SK-N-DZ (cell line): Measurements from ENCODE around the gene SLCO2A1.

ENCODE experiments used
- DNase-seq: peaks from one replicate; pipeline ENCODE4 v3.0.0-alpha.2; 2015; ENCODE audit warnings: low spot score

Gene SLCO2A1

DNA sequence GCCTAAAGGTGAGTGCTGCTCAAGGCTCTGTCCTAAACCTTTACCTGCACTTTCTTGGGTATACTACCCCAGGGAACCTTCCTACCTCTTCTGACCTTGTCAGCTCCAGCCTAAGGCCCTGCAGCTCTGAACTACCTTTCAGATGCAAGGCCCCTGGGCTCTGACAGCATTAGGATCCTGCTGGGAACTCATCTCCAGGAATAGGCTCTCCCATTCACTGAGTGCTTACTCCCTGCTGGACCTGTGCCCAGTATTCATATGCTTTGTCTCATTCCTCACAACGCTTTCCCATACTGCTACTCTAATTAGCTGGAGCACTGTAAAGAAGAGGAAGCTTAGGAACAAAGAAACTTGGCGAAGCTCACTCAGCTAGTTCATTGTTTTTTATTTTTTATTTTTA, 80.3 kb downstream of the SLCO2A1 start:
- no peak for DNase-seq

DNA sequence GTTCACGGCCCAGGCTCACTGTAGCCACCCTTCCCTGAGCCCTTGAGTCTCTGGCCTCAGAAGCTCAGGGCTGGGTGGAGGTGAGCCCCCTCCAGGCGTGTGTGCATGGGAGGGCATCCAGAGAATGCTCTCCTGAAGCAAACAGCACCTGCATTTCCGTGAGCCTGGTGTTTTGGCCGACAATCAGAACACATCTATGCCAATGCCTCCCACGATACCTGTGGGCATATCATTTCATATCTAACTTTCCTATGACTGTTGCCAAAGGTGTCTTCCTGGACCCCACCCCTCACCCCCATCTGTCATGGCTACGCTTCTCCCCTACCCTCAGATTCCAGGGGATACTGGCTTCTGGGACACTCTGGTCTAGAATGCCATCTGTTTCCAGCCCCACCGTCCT, 80.7 kb downstream of the SLCO2A1 start:
- no peak for DNase-seq

DNA sequence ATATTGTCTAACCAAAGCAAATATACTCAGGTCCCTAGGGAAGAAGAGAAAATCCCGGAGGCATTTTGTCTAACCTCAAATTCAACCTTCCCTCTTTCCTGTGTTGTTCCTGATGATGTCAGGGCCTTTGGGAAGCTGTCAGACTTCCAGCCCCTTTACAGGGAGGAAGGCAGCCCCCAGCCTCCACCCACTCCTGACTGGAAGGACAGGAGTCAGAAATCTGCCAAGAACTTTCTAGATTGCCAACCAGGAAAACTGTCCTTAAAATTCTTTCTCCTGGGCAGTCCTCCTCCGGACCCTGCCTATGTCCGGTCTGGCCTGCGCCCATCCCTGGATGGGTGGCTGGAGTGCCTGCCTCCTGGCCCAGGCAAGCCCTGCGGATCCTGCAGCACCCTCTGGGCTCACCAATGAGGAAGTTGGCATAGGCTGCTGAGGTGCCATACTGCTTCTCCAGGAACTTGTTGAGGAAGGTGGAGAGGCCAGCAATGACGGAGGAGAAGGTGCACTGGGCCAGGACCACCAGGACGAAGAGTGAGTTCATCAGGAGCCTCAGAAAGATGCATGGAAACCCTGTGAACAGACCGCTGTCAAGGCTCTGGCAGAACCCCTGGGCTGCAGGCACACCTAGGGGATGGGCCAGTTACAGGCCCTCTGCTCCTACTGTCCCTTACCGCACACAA, 81.5 kb downstream of the SLCO2A1 start:
- DNase-seq, result no peak

DNA sequence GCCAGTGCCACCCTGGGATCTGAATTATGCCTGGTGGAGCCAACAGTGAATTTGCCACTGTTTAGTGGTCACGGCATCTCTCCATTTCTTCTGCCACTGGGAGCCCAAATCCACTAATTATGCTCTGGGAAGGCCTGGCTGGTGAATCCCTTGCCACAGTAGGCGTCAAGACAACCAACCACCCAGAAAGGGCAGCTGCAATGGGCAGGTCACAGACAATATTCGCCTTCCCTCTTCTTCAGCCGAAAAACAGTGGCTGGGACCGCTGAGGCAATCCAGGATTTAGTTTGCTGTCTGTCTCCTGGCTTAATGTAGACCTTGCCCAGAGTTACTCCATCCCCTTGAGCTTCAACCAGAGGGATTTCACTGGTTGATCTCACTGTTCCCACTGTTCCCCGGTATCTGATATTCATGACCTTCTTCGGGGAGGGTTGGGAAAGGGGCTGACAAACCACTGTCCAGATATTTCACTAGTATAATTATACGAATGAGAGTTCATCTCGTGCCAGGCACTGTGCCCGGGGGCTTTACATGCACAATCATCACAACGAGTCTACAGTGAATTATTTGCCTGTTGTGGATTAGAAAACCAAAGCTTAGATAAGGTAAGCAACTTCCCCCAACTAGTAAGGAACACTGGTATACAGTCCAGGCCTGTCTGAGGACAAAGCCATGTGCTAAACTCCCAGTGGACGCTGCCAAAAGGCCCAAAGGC, 84.2 kb downstream of the SLCO2A1 start:
- no peak for DNase-seq

DNA sequence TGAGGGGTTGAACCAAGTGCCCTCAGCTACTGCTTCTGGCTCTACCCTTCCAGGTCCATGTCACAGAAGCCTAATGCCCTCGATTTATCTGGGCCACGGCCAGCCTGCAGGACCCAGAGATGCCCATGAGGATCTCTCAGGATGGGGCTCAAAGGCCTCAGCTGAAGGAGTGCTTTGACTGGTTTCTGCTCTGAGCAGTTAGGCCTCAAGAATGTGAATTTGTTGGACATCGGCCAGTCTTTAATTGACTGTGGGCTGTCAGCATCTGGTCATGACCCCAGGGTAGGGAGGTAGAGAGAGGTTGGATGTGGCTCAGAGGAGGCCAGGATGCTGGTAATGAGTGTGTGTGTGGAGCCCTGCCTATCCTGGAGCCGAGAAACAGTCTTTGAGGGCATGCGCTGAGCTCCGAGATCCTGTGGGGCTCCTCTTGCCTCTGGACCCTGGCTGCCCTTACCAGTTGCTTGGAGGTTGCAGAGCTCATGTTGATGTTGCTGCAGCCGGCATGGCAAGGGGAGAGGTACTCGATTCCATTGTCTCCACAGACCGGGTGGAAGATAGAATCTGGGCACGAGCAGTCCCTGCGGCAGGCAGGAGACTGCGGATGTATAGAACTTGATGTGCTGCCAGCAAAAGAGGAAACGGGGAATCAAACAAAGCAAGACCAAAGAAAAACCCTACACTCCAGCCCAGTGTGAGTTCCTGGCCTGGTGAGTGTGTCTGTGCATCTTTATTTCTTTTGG, 84.9 kb downstream of the SLCO2A1 start:
- DNase-seq, result no peak

DNA sequence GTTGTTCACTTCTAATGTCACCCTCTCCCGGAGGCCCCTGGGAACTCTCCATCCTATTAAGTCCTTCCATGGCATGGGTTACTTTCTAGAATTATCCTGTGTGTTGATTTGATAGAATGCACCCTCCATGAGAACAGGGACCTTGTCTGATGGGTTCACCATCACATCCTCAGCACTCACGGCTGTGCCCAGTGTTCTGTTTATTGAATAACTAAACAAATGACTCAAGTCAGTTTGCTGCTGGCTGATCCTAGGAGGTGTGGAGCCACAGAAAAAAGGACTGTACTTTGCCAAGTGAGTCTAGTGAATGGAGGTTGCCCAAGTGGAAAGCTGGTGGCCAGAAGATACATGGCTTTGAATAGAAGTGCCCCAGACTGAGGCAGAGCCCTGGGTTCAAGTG, 85.5 kb downstream of the SLCO2A1 start:
- no peak for DNase-seq

DNA sequence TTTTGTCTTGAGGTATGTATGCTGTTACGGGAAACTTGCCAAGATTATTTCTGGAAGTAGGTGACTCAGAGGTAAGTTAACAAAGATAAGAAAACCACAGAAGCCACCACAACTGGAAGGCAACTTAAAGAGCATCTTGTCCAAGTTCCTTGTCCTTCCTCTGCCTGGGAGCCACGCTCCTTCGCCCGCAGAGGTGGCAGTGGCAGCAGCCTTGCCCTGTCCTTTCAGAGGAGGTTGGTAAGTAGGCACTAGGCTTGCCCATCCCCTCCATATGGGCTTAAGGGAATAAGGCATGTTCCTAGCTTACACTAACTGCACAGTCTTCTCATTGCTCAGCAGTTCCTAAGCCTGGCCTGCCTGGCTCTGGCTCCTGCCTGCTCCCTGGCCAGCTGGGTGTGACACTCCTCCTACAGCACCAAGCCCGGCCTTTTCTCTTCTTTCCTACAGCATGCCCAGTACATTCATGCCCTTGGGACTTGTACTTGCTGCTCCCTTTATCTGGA, 86.0 kb downstream of the SLCO2A1 start:
- DNase-seq, result no peak

DNA sequence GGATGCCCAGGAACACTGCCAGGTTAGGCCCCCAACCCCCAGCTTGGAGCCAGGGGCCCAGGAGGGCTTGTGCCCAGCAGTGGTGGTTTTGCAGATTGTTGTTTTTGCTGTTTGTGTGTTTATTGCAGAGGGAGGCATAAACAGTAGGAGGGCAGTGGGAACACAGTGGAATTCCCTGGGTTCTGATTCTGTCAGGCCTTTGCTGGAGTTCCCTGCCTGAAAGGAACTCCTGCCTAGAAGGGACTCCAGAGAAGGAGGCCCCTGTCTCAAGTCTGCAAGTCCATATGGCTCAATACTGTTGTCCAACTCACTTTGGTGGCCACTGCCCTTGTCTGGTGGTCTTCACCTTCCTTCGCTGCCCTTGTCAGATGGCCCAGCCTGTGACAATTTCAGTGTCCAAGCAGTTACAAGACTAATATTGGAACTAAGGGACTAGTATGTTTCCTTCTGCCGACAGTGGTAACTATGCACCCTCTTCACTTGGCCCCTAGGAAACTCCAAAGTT, 86.6 kb downstream of the SLCO2A1 start:
- no peak for DNase-seq

DNA sequence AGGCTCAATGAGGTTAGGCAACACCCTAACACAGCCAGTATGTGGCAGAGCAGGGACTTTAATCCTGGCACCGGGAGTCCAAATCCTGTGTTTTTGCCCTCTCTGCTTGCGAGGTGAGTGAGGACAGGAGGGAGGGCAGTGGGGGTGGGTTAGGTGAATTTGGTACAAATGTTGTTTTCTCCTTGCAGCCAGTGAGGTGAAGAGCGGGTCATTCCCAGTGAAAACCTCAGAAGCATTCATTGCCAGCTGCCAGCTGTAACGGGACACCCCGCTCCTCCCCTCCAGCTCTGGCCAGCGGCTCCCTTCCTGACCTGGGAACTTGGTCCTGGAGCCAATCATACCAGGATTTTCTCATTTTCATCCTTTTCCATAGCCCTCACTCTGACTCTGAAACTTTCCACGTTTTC, 88.3 kb downstream of the SLCO2A1 start:
- no peak for DNase-seq

DNA sequence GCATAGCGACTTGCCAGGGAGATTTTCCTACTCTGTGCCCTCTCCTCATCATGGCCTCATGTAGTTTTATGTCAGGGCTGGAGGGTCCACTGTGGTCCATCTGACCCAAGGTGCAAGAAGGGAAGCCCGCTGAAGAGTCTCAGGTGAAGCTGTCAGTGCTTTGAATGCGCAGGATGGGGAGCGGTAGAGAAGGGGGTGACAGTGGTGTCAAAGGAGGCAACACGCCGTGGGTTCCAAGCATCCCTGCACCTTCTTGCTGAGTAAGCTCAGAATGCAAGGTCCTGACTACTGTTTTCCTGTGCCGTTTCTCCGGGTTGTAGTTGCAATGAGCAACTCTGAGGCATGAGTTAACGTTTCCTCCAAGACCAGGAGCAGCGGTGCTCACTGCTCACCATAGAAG, 89.2 kb downstream of the SLCO2A1 start:
- DNase-seq, result no peak

DNA sequence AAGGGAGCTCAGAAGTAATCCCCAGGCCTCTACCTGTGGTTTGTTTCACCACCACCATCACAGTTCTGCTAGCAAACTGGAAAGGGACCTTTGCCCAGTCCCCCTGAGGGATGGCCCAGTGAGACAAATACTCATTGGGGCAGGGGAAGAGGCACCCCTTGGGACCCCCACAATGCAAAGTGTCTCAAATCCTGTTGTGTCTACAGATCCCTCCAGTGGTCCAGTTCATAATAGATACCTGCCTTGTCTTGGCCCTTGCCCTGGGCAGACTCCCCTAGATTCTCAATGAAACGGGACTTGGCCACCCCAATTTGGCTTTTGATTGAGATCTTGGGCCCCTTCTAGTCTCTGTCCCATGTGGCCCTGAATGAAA, 90.3 kb downstream of the SLCO2A1 start:
- DNase-seq, result no peak

DNA sequence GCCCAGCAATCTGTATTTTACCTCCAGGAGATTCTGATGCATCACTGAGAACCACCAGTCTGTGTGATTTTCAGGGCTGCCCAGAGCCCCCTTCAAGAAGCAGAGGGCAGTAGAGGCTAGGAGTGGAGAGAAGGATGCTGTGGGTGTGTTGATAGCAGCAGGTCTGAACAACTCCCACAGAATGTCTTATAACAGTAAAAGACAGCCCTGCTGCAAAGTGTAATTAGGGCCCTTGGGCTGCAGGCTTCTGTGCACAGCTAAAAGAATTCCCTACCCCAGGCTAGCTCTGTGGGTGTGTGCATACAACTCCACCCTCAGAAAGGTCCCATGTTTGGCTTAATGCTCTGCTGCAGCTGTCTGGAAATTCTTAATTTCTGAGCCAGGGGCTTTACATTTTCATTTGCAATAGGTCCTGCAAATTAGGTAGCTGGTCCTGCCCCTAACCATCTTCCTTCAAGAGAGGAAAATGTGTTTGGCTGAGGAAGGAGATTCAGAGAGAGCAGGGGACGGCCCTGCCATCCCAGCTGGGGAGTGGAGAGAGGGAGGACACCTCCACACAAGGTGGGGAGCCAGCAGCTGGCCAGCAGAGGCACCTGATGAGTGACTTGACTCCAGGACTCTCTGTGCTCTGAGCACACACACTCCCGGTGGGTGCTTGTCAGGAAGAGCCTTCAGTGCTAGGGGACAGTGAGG, 90.8 kb downstream of the SLCO2A1 start:
- DNase-seq, result no peak

DNA sequence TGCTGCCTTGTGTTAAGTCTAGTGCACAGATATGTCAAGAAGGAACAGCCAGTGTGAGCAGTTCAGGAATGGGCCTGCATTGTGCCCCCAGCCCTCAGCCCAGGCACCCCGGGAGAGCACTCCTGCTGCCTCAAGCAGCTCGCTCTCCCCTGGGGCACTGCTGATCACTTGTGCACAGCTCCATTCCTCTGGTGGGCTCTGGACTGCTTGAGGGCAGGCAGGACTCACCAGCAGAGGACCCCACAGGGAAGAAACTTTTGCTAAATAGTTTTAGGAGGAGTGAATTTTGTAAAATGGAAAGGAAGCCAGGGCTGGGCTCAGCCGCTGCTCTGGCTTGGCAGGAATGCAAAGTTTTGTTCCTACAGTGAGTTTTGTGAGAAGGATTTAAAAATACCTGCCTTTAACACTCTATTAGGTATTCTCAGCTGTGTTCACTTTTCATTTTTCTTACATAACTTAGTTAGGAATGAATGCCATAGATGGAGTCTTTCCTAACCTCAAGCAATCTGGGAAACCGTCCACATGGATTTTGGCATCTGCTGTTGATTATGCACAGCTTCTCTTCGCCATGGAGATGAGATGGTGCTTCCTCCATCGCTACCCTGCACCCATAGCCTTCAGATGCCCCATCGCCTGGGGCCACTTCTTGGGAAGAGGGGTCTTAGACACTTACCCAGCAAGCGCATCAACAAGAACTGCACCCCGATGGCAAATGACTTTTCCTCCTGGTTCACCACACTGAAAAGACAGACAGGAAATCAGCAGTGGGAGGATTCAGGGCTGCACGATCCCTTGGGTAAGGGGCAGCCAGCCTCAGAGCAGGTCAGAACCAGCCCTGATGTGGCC, 91.7 kb downstream of the SLCO2A1 start:
- DNase-seq, result no peak

DNA sequence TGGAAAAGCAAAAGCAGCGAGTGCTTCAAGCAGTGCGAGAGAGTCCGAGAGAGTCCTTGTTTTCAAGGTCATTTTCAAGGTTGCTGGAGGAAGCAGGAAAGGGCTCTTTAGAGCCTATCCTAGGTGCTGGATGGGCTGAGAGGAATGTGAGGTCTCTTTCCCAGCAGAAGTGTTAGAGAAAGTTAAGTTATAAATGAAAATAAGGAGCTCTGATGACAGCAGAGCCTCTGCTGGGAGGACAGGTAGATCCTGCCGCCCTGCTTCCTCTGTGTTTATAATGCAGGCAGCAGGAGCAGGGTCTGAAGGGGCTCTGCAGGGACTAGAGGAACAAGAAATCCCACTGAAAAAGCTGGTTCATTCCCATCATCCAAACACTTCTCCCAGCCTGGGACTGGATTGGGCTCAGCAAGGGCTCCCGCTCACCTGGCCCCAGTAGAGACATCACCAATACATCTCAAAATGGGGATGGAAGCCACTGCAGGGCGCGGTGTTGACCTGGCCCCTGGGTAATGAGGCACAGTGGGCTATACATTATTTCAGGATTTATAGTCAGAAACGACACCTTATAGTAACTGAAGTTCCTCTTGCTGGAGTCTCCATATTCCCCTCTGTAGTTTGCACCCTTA, 92.6 kb downstream of the SLCO2A1 start:
- DNase-seq, result no peak

DNA sequence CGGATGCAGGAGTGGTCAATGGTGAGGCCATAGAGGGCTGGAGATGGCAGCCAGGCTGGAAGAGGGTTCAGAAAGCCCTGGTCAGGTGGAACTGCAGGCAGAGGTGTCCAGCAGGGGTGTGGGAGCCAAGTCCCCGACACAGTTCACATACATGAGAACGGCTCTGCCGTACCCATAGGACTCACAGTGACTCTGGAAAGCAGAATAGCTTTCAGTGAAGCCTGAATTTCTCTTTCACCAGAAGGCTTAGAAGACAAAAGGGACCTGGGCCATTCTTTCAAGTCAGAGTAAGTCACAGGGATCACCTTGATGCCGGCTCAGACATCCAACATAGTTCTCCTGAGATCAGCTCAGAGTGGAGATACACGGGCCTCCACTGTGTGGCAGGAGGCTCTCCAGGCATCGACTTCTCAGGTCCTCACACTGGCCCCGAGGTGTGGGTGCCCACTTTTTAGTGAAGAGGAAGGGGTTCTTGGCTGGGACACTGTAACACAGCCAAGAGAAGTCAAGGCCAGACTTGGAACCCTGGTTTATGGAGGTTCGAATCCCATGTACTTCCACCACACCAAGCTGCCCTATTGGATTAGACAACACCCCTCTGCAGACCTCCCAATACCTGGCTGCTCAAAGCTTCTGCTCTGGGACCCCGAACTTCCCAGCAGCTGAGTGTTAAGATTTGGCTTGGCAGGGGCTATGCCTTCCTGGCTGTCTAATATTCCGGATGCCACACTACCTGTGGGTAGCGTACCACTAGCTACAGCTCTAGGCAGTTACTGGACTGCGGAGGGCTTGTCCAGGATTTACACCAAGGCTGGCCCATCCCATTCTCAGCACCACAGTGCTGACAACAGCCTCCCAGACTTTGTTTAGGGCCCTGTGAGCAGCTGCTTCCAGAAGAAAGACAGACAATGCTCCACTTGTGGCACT, 93.6 kb downstream of the SLCO2A1 start:
- DNase-seq, result no peak

DNA sequence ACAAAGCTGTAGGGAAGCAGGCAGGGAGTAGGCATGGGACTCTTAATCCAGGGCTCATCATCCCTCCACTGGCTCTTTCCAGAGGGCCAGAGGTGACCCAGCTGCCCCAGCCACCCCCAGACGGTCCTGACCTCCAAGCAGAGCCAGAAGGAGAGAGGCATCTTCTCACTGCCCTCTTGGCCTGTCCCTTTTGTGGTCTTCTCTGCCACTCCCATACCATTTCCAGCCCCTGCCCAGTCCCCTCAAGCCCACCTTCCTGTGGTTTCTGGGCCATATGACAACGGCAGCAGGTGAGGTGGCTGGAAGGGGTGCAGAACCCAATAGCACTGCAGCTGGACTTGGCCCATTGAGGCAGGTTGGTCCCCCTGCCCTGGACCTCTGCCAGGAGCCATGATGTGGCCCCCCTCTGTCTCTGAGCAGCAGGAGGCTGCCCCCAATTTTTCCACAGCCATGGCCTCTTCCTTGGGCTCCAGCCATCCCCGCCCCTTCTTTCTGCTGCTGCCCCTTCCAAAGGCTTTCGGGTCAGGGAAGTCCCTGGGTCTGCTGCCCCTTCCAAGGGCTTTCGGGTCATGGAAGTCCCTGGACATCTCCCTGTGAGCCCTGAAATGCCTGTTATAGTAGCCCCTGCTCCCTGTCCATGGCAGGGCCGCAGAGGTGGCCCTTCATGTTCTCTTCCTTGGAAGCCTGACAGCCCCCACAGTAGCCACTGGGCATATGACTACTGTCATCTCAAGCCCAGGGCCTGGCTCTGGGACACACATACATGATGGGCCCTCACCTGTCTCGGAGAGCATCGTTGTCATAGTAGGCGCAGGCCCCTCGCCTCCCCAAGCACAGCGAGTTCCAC, 94.5 kb downstream of the SLCO2A1 start:
- DNase-seq, result no peak

DNA sequence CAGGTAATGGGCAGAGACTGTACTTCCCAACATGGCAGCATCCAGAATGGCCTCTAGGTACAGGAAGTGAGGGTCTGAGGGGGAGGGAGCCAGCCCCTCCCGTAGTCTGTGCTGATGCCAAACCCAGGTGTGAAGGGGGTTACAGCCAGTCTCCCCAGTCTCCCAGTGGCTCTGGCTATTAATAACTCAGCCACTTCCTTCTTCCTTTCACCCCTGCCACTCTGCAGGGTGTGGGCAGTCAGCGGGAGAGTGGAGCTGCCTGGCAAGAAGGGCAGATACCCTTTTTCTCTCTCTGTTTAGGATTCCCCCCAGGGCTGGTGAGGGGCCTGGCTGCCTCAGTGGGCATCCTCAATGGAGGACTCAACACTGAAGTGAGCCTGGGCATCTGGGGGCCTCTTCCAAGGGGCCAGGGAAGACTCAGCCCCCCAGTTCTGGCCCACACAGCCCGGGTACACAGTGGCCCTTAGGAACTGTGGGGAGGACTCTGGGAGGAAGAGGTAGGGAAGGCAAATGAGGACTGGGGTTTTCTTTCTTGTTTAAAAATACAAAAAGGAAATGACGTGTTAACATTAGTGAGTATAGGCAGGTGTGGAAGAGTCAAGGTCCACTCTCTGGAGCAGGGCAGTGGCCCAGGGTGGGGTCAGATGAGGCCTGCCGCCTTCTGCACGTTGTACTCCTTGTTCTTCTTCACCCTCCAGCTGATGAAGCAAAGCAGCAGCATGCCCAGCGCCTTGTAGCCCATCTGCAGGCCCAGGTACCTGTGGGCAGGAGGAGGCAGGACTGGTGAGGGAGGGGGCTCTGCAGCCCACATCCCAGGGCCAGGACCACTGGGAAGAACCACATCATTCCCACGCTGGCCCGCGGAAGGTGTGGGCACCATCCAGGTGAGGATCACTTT, 95.4 kb downstream of the SLCO2A1 start:
- no peak for DNase-seq
